GM21723 (cell line): Measurements from ENCODE around the gene CALCOCO2.
"Not testable (repeated sequence)": the region's sequence is repeated elsewhere in the genome, so short reads cannot be mapped to it uniquely, and the experiment has no call there.

Source experiments
- ATAC-seq: cut with Tn5 transposase; IDR thresholded peaks from one replicate; pipeline ENCODE4 v1.9.1; 2021; ENCODE audit warnings: mild to moderate bottlenecking, moderate library complexity; ENCODE audit not compliant: unreplicated experiment

Gene CALCOCO2

DNA sequence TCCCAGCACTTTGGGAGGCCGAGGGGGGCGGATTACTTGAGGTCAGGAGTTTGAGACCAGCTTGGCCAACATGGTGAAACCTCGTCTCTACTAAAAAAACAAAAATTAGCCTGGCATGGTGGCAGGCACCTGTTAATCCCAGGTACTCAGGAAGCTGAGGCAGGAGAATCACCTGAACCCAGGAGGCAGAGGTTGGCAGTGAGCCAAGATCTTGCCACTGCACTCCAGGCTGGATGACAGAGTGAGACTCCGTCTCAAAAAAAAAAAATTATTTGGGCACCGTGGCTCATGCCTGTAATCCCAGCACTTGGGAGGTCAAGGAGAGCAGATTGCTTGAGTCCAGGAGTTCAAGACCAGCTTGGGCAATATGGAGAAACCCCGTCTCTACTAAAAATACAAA lies 9.9 kb upstream of the CALCOCO2 start:
- ATAC-seq, result not testable (repeated sequence)

DNA sequence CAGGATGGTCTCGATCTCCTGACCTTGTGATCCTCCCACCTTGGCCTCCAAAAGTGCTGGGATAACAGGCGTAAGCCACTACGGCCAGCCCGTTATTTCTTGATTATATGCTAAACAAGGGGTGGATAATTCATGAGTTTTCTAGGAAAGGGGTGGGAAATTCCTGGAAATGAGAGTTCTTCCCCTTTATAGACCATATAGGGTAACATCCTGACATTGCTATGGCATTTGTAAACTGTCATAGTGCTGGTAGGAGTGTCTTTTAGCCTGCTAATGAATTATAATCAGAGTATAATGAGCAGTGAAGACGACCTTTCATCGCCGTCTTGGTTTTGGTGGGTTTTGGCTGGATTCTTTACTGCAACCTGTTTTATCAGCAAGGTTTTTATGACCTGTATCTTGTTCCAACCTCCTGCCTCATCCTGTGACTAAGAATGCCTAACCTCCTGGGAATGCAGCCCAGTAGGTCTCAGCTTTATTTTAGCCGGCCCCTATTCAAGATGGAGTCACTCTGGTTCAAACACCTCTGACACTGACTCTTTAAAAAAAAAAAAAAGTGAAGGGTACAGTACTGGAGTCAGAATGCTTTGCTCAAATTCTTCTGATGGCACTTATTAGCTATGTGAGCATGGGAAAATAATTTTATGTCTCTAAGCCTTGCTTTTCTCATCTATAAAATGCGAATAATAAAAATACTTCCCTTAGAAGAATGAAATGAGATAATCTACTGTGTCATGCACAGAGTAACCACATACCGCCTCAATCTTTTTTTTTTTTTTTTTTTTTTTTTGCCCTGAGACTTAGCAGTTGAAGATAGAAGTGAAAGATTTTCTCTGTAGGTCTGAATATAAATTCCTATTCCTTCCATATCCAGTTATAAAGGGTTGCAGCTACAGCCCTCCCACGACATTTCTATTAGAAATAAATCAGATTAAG lies 5.1 kb upstream of the CALCOCO2 start:
- no peak for ATAC-seq

GRCh38 chr17:48831549-48831883 lies 681 bp downstream of the CALCOCO2 start:
- no peak for ATAC-seq

DNA sequence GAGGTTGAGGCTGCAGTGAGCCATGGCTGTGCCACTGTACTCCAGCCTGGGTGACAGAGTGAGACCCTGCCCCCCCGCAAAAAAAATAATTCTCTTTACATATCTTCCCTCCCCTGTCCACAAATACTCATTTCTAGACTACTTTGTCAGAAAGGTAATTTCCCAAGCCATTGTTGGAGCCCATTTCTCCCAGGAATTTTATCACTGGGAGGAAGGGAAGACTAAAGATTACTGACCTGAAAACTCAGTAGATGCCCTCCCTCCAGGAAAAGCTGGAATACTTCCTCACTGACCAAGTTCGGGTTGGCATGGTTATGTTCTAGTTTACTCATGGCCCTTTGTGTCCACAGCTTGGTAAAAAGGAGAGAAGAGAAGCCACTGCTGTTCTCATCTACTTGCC lies 4.1 kb downstream of the CALCOCO2 start:
- ATAC-seq, result no peak

- ATAC-seq, result no peak
Measured at GRCh38 chr17:48835971-48836370, 5.1 kb downstream of the CALCOCO2 start.

DNA sequence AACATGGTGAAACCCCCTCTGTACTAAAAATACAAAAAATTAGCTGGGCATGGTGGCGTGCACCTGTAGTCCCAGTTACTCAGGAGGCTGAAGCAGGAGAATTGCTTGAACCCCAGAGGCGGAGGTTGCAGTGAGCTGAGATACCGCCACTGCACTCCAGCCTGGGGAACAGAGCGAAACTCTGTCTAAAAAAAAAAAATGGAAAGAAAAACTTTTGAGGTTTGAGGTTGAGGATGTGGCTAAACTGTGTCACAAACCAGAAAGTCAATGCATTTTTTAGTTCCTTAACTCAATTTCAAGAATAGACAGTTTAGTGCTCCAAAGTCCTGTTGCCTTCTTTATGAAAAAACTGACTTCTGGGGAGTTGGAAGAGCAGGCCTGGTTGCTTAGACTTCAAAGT lies 6.6 kb downstream of the CALCOCO2 start:
- not testable (repeated sequence) for ATAC-seq

DNA sequence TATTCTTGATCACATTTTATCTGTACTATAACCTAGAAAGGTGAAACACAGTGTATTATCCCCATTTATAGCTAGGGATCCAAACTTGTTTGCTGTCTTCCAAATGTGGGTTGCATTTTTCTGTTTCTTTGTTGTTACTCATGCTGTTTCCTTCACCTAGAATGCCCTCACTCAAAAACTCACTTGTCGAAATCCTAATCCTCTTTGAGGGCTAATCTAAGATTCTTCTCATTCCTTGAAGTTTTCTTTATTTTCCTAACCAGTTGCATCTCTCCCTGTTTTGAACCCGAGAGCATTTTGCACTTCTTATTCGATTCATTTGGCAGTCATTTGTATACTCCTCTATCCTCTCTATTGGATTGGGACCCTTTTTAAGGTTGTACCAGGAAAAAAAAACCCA lies 9.6 kb downstream of the CALCOCO2 start:
- no peak for ATAC-seq

DNA sequence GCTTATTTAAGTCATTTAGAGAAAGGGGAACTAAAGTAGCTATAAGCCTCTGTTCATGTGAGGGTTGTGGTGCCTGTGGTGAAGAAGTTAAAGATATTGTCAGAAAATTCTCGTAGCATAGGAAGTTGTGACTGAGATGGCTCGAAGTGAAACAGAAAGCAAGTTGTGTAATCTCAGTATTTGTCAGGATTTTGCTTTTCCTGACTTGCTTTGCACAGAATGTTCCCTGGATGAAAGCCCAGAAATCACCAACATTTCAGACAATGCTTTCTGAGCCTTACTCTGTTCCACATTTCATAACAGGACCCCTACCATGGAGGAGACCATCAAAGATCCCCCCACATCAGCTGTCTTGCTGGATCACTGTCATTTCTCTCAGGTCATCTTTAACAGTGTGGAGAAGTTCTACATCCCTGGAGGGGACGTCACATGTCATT lies 10.6 kb downstream of the CALCOCO2 start:
- ATAC-seq, result peak; percentile 81

GRCh38 chr17:48842746-48843145 lies 11.9 kb downstream of the CALCOCO2 start:
- no peak for ATAC-seq

GRCh38 chr17:48843187-48843900 lies 12.5 kb downstream of the CALCOCO2 start:
- ATAC-seq, result no peak

DNA sequence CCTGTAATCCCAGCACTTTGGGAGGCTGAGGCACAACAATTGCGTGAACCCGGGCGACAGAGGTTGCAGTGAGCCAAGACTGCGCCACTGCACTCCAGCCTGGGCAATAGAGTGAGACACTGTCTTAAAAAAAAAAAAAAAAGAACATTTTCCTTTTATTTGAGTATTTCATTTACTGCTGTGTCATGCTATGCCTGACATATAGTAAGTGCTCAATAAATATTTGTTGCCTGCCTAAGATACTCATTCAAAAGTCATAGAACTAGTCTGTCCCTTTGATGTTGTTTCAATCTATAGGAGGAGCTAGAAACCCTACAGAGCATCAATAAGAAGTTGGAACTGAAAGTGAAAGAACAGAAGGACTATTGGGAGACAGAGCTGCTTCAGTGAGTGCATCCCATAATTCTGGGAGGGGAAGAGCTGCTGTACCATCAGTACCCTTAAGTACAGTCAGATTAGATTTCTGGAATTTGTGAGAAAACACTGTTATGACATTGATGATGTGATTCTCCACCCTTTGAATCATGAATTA lies 20.0 kb downstream of the CALCOCO2 start:
- no peak for ATAC-seq

GRCh38 chr17:48854774-48855476 lies 24.1 kb downstream of the CALCOCO2 start:
- ATAC-seq, result no peak

GRCh38 chr17:48856122-48856821 lies 25.4 kb downstream of the CALCOCO2 start:
- ATAC-seq, result no peak

DNA sequence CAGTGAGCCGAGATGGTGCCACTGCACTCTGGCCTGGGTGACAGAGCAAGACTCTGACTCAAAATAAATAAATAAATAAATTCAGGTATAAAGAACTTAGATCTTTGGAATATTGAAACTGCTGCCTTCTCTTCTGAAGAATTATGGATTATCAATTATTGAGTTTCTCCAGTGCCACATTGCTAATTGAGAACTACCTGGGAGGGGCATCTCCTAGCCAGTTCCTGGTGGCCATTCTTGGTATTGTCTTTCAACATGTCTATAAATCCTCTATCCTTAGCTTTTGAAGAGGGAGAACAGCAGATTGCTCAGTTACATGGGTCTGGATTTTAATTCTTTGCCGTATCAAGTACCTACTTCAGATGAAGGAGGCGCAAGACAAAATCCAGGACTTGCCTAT lies 29.2 kb downstream of the CALCOCO2 start:
- ATAC-seq, result no peak

DNA sequence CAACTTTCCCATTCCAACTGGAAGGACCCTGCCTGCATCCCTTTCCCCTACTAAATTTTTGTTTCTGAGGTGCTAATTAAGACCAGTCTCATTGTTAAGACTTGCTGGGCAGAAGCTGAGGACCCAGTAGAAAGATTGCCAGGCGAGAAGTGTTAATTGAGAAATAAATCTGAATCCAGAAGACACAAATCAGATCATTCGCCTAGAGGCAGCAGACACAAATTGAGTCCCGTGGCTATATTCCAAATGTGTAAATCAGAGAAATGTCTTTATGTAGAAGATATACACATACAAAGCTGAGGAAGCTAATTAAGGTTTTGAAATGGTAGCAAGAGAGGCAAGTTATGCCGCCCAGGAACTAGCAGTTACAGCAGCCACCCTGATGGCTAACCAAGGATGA lies 29.6 kb downstream of the CALCOCO2 start:
- ATAC-seq, result no peak

GRCh38 chr17:48868916-48869500 lies 38.2 kb downstream of the CALCOCO2 start:
- ATAC-seq, result no peak

- no peak for ATAC-seq
Measured at GRCh38 chr17:48869821-48870318, 39.0 kb downstream of the CALCOCO2 start.

DNA sequence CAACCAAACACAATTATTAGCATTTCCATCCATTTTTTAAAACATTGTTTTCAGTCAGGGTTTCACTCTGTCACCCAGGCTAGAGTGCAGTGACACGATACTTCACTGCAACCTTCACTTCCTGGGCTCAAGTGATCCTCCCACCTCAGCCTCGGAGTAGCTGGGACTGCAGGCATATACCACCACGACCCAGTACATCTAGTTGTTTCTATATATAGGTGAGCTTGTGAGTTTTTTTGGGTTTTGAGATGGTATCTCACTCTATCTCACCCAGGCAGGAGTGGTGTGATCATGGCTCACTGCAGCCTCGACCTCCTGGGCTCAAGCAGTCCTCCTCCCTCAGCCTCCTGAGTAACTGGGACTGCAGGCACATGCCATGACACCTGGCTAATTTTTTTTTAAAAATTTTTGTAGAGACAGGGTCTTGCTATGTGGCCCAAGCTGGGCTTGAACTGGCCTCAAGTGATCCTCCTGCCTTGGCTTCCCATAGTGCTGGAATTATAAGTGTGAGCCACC lies 40.3 kb downstream of the CALCOCO2 start:
- no peak for ATAC-seq

GRCh38 chr17:48871551-48872351 lies 40.9 kb downstream of the CALCOCO2 start:
- ATAC-seq, result no peak
